ENCODE results near the gene TCF19.
A peak's percentile ranks its signal among the peaks of the same experiment; 100 is the strongest.

Gene TCF19

GRCh38 chr6:31128093-31128676, 30.2 kb upstream of the TCF19 start:
- no peak for DNase-seq (ENCODE audit: low read depth)

DNA sequence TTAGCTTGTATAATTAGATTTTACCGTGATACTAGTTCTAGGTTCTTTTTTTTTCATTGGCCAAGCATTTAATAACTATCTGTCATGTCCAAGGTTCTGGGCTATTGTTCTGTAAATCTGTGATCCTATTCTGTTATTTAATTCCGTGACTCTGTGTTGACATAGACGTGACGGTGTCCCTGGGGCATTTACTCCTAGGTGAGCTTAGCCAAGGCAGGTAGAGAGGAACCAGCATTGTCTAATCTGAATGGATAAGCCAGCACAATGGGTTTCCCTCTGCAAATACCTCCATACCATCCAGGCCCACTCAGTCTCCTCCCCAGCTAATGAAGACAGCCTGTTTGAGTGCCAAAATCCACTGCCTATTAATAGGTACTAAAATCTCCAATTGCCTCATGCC, 29.3 kb upstream of the TCF19 start:
- DNase-seq (ENCODE audit: low read depth) = no peak

- DNase-seq (ENCODE audit: low read depth) = no peak
These were observed 27.6 kb upstream of the TCF19 start for GRCh38 chr6:31130751-31131150.

DNA sequence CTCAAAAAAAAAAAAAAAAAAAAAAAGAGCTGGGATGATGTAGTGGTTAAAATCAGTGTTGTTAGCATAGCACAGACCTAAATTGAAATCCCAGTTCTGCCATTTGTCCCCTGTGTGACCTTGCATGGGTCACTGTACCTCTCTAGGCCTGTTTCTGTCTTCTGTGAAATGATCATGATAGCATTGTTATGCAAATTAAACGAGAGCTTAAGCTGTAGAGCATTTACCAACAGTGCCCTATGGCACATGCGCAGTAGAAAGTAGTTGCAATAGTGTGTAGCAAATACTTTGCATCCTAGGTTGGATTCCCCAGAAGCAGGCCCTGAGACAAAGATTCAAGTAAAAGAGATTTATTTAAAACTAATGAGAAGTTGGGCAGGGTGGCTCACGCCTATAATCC, 26.8 kb upstream of the TCF19 start:
- DNase-seq (ENCODE audit: low read depth) = no peak

- DNase-seq (ENCODE audit: low read depth) = no peak
These were observed 25.6 kb upstream of the TCF19 start for GRCh38 chr6:31132806-31133205.

DNA sequence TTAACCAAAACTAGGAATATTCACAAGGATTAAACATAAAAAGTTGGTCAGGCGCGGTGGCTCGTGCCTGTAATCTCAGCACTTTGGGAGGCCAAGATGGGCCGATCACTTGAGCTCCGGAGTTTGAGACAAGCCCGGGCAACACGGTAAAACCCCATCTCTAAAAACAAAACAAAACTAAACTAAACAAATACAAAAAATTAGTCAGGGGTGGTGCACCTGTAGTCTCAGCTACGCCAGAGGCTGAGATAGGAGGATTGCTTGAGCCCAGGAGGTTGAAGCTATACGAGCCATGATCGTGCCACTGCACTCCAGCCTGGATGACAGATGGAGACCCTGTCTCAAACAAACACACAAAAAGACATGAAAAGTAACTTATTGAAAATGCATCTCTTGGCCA, 22.7 kb upstream of the TCF19 start:
- no peak for DNase-seq (ENCODE audit: low read depth)

GRCh38 chr6:31138982-31139381, 19.4 kb upstream of the TCF19 start, which contains the start of gene PSORS1C2:
PSORS1C2 (minus strand) TSS chr6:31139066; CDS start chr6:31139026, 40 bp downstream.
- no peak for DNase-seq (ENCODE audit: low read depth)

DNA sequence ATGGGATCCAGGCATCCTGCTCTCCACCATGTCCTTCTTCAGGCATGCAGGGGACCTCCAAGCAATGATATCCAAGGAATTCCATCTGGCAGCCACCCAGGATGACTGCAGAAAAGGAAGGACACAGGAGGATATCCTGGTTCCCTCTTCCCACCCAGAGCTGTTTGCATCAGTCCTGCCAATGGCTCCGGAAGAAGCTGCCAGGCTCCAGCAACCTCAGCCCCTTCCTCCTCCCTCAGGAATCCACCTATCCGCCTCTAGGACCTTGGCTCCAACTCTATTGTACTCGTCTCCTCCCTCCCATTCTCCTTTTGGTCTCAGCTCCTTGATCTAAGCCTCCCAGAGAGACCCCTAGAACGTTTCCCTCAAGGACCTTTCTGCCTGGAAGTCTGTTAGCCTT, 18.8 kb upstream of the TCF19 start:
- DNase-seq (ENCODE audit: low read depth) = no peak

DNA sequence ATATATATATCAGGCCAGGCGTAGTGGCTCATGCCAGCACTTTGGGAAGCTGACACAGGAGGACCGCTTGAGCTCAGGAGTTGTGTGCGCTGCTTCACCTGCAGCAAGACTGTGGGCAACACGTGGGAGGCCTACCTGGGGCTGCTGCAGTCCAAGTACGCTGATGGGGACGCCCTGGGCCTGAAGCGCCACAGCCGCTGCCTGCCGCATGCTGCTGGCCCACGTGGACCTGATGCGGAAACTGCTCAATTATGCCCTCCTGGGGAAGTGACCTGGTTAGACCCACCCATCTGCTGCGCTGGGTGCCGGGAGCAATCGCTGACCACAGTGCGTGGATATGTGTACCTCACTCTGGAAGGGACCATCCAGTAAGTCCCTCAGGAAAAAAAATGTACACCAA, 17.7 kb upstream of the TCF19 start:
- DNase-seq (ENCODE audit: low read depth) = no peak

DNA sequence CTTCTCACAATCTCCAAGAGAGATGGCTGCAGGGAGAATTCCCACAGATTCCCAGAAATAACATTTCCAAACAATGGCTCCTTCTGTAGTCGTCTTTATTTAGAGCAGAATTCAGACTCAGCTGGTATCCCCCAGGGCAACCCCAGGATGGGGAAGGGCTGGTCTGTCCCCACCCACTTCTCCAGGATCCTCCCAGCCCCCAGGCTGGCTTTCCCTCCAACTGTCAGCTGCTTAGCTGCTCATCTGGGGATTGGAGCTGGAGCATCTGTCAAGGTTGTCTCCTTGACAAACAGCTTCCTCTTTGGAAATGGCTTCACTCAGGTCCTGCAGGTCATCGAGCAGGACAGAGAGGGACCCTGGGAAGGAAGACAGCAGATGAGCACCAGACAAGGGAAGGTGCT, 16.0 kb upstream of the TCF19 start:
- DNase-seq (ENCODE audit: low read depth) = no peak

DNA sequence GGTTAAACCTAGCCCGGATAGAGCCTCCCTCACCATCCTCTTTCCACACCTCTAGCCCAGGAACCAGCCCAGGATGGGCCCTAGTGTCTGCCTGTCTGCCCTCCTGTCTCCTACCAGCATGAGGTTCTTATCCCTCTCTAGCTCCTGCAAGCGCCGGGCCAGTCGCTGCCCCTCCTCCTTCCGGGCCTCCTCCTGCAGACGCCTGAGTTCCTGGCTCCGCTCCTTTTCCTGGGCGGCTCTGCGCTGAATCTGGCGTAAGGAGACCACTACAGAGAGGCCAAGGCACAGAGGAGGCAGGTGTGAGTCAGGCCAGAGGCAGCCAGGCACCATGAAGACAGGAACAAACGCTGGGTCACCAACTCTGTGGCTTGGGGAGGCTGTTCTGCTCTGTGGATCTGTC, 15.2 kb upstream of the TCF19 start:
- DNase-seq (ENCODE audit: low read depth) = peak; percentile 21

- DNase-seq (ENCODE audit: low read depth) = no peak
These were observed 14.0 kb upstream of the TCF19 start for GRCh38 chr6:31144296-31144969.

GRCh38 chr6:31144970-31145340, 13.4 kb upstream of the TCF19 start:
- no peak for DNase-seq (ENCODE audit: low read depth)

DNA sequence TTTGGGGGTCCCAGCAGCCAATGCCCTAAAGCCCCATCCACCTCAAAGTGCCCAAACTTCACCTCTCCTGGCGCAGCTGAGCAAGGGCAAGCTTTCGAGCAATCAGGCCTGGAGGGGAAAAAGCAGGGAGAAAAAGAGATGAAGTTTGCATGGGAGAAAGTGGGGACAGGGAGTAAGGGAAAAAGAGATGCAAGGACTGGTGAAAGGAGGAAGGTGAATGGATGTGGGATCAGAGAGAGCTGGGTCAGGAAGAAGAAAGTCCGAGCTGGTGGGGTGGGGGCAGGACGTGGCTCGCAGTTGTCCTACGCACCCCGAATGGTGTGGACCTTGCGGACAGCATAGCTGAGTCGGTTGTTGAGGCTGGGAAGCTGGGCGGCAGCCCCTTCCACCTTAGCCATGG, 13.0 kb upstream of the TCF19 start:
- no peak for DNase-seq (ENCODE audit: low read depth)

GRCh38 chr6:31149827-31150447, 8.5 kb upstream of the TCF19 start:
- DNase-seq (ENCODE audit: low read depth) = no peak

- DNase-seq (ENCODE audit: low read depth) = no peak
These were observed 5.6 kb upstream of the TCF19 start for GRCh38 chr6:31152781-31153180.

- no peak for DNase-seq (ENCODE audit: low read depth)
These were observed 4.0 kb upstream of the TCF19 start for GRCh38 chr6:31154436-31154835.

DNA sequence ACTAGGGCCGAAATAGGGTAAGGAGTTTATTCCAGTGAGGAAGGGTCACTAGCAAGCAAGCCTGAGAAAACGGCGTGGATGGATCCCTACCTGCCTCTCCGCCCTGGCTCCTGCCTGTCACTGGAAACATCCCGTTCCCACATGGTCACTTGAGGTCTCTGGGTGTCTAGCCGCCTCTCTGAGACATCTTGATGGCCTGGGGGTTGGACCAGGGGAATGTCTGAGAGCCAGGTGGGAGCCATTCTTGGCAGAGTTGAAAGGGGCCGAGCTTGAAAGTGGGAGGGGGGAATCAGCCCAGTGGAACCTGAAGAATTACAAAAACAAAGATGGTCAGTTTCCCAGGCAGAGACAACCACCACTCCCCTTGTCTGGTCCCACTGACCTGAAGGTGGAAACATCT, 1.7 kb upstream of the TCF19 start:
- DNase-seq (ENCODE audit: low read depth) = no peak

DNA sequence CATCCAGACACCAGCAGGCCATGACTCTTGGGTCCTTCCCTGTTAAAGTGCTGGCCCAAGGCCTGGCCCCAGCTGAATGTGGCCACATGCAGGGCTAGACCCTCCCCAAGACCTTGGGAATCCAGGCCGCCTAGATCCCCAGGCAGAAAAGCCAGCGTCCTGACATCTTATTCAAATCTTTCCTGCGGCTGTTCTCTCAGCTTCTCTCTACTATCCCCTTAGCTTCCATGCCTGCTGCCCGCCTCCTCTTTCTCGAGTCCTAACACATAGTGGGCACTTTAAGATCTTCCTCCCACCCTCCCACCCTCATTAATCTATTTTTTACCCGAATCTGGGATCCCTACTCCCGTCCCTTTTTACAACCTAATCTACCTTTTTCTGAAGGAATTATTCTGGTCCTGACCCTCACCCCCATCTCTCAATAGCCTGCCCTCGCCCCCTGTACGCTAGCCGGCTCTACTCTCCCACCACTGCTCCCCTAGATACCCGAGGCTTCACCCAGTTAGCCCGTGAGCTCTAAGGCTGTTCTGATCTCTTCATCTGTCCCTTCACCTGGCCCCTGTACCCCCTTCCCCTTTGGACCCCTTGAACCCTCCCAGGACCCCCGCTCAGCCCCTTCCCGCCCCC, 763 bp upstream of the TCF19 start, which contains the start of gene CCHCR1:
Gene CCHCR1, minus strand, starts transcription at position 290 of the 627 bp plus-strand sequence. Its CDS starts 202 bp downstream, at position 88.
- no peak for DNase-seq (ENCODE audit: low read depth)

- DNase-seq (ENCODE audit: low read depth) = no peak
These were observed 770 bp downstream of the TCF19 start for GRCh38 chr6:31158863-31159855.

- no peak for DNase-seq (ENCODE audit: low read depth)
These were observed 3.1 kb downstream of the TCF19 start for GRCh38 chr6:31161216-31162126.

Measured in fibroblast of the conjunctiva (primary cell).